ENCODE measurements around the gene EBP. TPM values are rescaled to one million over a fixed set of nuclear protein-coding genes. Genes with fewer than 3 reads are reported as not detected.
"Not testable (repeated sequence)": the region's sequence is repeated elsewhere in the genome, so short reads cannot be mapped to it uniquely, and the experiment has no call there.

Gene EBP
- total and polyA plus RNA-seq, 2 donors (not counting 3 experiments of a cell fraction or from before 2014, with no cell fraction given), result 102 to 183 TPM

DNA sequence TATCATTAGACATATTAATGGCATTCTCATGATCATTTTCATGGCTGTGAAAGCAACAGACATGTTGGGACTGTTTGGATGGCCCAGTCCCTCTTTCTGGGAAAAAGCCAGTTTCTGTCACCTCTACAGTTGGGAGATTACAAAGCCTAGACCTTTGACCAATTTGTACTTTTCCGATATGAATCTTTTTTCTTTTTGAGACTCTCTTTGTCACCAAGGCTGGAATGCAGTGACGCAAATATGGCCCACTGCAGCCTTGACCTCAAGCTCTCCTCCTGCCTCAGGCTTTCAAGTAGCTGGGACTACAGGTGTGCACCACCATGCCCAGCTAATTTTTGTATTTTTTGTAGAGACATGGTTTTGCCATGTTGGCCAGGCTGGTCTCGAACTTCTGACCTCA, 27.3 kb downstream of the EBP start:
- Histone ChIP-seq H3K9ac (replicated peaks; ENCODE audit: extremely low read depth, insufficient read depth, low read length) (no peak overlapping the region), H4K20me1 (replicated peaks; ENCODE audit: control insufficient read depth, extremely low read depth, insufficient read depth, low read length) (no peaks in the 10 kb centered on the region), H3K79me2 (ENCODE audit: control insufficient read depth, insufficient read depth, low read length) (no peaks in the 10 kb centered on the region), H3K9me3 (replicated peaks; ENCODE audit: control insufficient read depth, insufficient read depth, low read length) (no peaks in the 10 kb centered on the region), H3K4me2 (ENCODE audit: insufficient read depth, low read length) (no peak overlapping the region), H3K4me1 (ENCODE audit: control insufficient read depth, extremely low read depth, insufficient read depth, low read length) (no peaks in the 10 kb centered on the region), H3K4me3 (replicated peaks in 1 of 3; ENCODE audit: insufficient read depth in 1 of 3, low read depth in 1 of 3, low read length in 3 of 3) (no peak overlapping the region), H3K9me1 (replicated peaks; ENCODE audit: control insufficient read depth, extremely low read depth, insufficient read depth, low read length) (no peaks in the 10 kb centered on the region), H3K27ac (ENCODE audit: insufficient read depth, low read depth, low read length) (no peak overlapping the region), H2AFZ (ENCODE audit: low read depth, low read length) (no peak overlapping the region), H3K27me3 (ENCODE audit: control insufficient read depth in 2 of 2, insufficient read depth in 2 of 2, low read length in 2 of 2) (no peaks in the 10 kb centered on the region), H3K36me3 (ENCODE audit: control insufficient read depth in 2 of 2, extremely low read depth in 1 of 2, insufficient read depth in 2 of 2, low read length in 2 of 2) (peaks cover 5% of the 10 kb centered on the region in 2 experiments)
- dilution Hi-C loops (cut with MboI; ENCODE audit: extremely low pct_ligation_motif_present, low sequenced_read_pairs) (no loop called here), intact Hi-C loops (cut with micrococcal nuclease) (no loop called here)
- no TSS peak for BruUV-seq (replicated peaks)
- no peak for TF ChIP-seq MYC (IDR thresholded peaks at IDR 0.05; ENCODE audit: low read depth, low read length)
- TF ChIP-seq POLR2AphosphoS5 (IDR thresholded peaks at IDR 0.05; ENCODE audit: insufficient read depth, low read depth, low read length), result no peak
- no peak for TF ChIP-seq FOS (IDR thresholded peaks at IDR 0.05; ENCODE audit: borderline replicate concordance, insufficient read depth, low read length)
- no peak for TF ChIP-seq POLR2A (IDR thresholded peaks at IDR 0.05; ENCODE audit: low read depth, low read length)
- TF ChIP-seq JUN (IDR thresholded peaks at IDR 0.05; ENCODE audit: borderline replicate concordance, insufficient read depth, insufficient read length, low read depth), result no peak
- no peak for TF ChIP-seq EZH2 (IDR thresholded peaks at IDR 0.05; ENCODE audit: borderline replicate concordance, low read depth, low read length, severe bottlenecking)
- TF ChIP-seq GATA2 (IDR thresholded peaks at IDR 0.05; ENCODE audit: insufficient read depth, insufficient read length, low read depth, low read length), result no peak
- no peak for DNase-seq (ENCODE audit: low read depth, low spot score)
- CTCF ChIA-PET, result interaction anchor here (3.1 kb wide), 1 partner anchor 9 kb away, joined by 8 read pairs; the partner anchor contains the start of gene TBC1D25
- POLR2A ChIA-PET, result no interaction called here
- no peak for FAIRE-seq

DNA sequence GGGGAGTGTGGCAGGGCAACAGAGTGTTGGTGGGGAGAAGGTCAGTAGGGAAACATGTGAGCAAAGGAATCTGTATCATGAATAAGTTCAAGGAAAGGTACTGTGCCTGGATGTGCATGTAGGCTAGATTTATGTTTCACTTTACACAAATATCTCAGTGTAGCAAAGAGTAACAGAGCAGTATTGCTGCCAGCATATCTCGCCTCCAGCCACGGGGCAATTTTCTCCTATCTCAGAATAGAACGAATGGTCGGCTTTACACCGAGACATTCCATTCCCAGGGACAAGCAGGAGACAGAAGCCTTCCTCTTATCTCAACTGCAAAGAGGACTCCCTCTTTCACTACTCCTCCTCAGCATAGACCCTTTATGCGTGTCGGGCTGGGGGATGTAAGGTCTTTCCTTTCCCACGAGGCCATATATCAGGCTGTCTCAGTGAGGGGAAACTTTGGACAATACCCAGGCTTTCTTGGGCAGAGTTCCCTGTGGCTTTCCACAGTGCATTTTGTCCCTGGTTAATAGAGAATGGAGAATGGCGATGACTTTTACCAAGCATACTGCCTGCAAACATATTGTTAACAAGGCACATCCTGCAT, 34.2 kb downstream of the EBP start:
- H3K27ac ChIP-seq (ENCODE audit: insufficient read depth, low read depth, low read length); H3K9ac ChIP-seq (replicated peaks; ENCODE audit: extremely low read depth, insufficient read depth, low read length); H3K27me3 ChIP-seq (ENCODE audit: control insufficient read depth in 2 of 2, insufficient read depth in 2 of 2, low read length in 2 of 2); DNase-seq (ENCODE audit: low read depth, low spot score); intact Hi-C loops (cut with micrococcal nuclease); H3K9me3 ChIP-seq (replicated peaks; ENCODE audit: control insufficient read depth, insufficient read depth, low read length); H3K9me1 ChIP-seq (replicated peaks; ENCODE audit: control insufficient read depth, extremely low read depth, insufficient read depth, low read length); BruUV-seq (replicated peaks); H3K4me1 ChIP-seq (ENCODE audit: control insufficient read depth, extremely low read depth, insufficient read depth, low read length); POLR2A ChIA-PET; CTCF ChIA-PET; H3K79me2 ChIP-seq (ENCODE audit: control insufficient read depth, insufficient read depth, low read length); H3K4me2 ChIP-seq (ENCODE audit: insufficient read depth, low read length); H3K4me3 ChIP-seq (replicated peaks in 1 of 3; ENCODE audit: insufficient read depth in 1 of 3, low read depth in 1 of 3, low read length in 3 of 3); H4K20me1 ChIP-seq (replicated peaks; ENCODE audit: control insufficient read depth, extremely low read depth, insufficient read depth, low read length); H2AFZ ChIP-seq (ENCODE audit: low read depth, low read length); dilution Hi-C loops (cut with MboI; ENCODE audit: extremely low pct_ligation_motif_present, low sequenced_read_pairs); H3K36me3 ChIP-seq (ENCODE audit: control insufficient read depth in 2 of 2, extremely low read depth in 1 of 2, insufficient read depth in 2 of 2, low read length in 2 of 2): not testable (repeated sequence)
- FAIRE-seq, result peak; percentile 44
